OCI-LY1 (cell line): ENCODE measurements around the gene LIPC.

Source experiments
- CTCF ChIP-seq: fragments of 200-600 bp; sonication (generic), shearing (Covaris generic); IDR thresholded peaks from 2 replicates; pipeline ENCODE4 v1.5.1; 2017; ENCODE audit warnings: mild to moderate bottlenecking, antibody characterized with exemption, low read length, moderate library complexity, mixed read lengths
- EZH2 ChIP-seq: fragments of 200-600 bp; sonication (generic), shearing (Covaris generic); IDR thresholded peaks from 2 replicates; pipeline ENCODE4 v1.8.0; 2017; ENCODE audit warnings: borderline replicate concordance, mixed run types, mild to moderate bottlenecking, antibody characterized with exemption, low read length, moderate library complexity, mixed read lengths

- no peak for TF ChIP-seq CTCF
- TF ChIP-seq EZH2: no peak
These were observed 35.4 kb downstream of the LIPC start for GRCh38 chr15:58467121-58467721.
